Glutamatergic neuron (in vitro differentiated cells): Measurements from ENCODE around the gene LPIN3. TPM values are rescaled to one million over a fixed set of nuclear protein-coding genes. Genes with fewer than 3 reads are reported as not detected.

Experiments
- DNase-seq: peaks from one replicate; pipeline ENCODE4 v3.0.0; 2022
- H3K27ac Mint-ChIP-seq: one replicate; pipeline ENCODE4 v1.8.0; 2020; ENCODE audit warnings: mild to moderate bottlenecking, mixed read lengths, inconsistent platforms; ENCODE audit not compliant: unreplicated experiment
- H3K27me3 Mint-ChIP-seq: one replicate; pipeline ENCODE4 v1.8.0; 2020; ENCODE audit warnings: mild to moderate bottlenecking, moderate library complexity, mixed read lengths, inconsistent platforms; ENCODE audit not compliant: unreplicated experiment
- H3K36me3 Mint-ChIP-seq: one replicate; pipeline ENCODE4 v1.8.0; 2020; ENCODE audit warnings: mild to moderate bottlenecking, mixed read lengths, inconsistent platforms; ENCODE audit not compliant: unreplicated experiment
- H3K4me1 Mint-ChIP-seq: one replicate; pipeline ENCODE4 v1.8.0; 2020; ENCODE audit warnings: mild to moderate bottlenecking, low read depth, mixed read lengths, inconsistent platforms; ENCODE audit not compliant: unreplicated experiment
- H3K4me3 Mint-ChIP-seq: one replicate; pipeline ENCODE4 v1.8.0; 2020; ENCODE audit warnings: mild to moderate bottlenecking, mixed read lengths, inconsistent platforms; ENCODE audit not compliant: unreplicated experiment
- H3K9me3 Mint-ChIP-seq: one replicate; pipeline ENCODE4 v1.8.0; 2020; ENCODE audit warnings: mild to moderate bottlenecking, moderate library complexity, mixed read lengths, inconsistent platforms; ENCODE audit not compliant: unreplicated experiment
- total RNA-seq: library from RNA; stranded (reverse); fragmentation: NEBNext Ultra II Directional; extraction: Animal tissue kit (Norgen Biotek cat#: 25700); gene quantifications from one replicate; pipeline ENCODE4 v1.2.1, GENCODE V29; 2021; ENCODE audit not compliant: unreplicated experiment
- TF ChIP-seq, protein P1 (sequence below): fragments of 200-600 bp; sonication (generic); IDR thresholded peaks from one replicate; pipeline ENCODE4 v1.5.0; 2021; ENCODE audit not compliant: partially characterized antibody, unreplicated experiment

The LPIN3 gene
- total RNA-seq, 1 donor from 2014 or later: 5.9 TPM

DNA sequence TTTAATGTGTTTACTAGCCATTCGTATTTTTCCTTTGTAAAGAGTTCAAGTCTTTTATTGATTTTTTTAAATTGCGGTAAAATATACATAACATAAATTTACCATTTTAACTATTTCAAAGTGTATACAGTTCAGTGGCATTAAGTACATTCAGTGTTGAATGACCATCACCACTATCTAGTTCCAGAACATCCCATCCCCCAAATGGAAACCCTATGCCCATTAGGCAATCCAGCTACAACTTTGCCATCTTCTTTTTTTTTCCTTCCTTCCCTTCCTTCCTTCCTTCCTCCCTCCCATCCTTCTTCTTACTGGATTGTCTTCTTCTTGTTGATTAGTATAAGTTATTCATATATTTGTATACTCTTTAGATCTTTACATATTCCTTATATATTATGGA lies 8.6 kb downstream of the LPIN3 start:
- Mint-ChIP-seq H3K36me3 (no peaks in the 10 kb centered on the region), H3K4me3 (no peak overlapping the region), H3K27me3 (no peaks in the 10 kb centered on the region), H3K4me1 (no peaks in the 10 kb centered on the region), H3K27ac (no peak overlapping the region), H3K9me3 (peaks cover 1% of the 10 kb centered on the region)
- TF ChIP-seq, protein P1, sequence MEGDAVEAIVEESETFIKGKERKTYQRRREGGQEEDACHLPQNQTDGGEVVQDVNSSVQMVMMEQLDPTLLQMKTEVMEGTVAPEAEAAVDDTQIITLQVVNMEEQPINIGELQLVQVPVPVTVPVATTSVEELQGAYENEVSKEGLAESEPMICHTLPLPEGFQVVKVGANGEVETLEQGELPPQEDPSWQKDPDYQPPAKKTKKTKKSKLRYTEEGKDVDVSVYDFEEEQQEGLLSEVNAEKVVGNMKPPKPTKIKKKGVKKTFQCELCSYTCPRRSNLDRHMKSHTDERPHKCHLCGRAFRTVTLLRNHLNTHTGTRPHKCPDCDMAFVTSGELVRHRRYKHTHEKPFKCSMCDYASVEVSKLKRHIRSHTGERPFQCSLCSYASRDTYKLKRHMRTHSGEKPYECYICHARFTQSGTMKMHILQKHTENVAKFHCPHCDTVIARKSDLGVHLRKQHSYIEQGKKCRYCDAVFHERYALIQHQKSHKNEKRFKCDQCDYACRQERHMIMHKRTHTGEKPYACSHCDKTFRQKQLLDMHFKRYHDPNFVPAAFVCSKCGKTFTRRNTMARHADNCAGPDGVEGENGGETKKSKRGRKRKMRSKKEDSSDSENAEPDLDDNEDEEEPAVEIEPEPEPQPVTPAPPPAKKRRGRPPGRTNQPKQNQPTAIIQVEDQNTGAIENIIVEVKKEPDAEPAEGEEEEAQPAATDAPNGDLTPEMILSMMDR: no peak
- no peak for DNase-seq

DNA sequence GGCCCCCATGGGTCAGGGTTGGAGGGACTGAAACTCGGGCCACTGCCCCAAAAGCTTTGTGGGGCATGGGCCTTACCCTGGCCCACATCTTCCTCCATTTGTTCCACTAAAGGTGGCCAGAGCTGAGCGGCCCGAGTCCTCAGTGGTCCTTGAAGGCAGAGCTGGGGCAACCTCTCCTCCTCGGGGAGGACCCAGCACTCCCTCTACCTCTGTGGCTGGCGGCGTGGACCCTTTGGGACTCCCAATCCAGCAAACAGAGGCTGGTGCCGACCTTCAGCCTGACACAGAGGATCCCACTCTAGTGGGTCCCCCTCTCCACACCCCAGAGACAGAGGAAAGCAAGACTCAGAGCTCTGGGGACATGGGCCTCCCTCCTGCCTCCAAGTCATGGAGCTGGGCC lies 9.3 kb downstream of the LPIN3 start:
- DNase-seq: no peak
- Mint-ChIP-seq H3K9me3 (peaks cover 1% of the 10 kb centered on the region), H3K27ac (no peak overlapping the region), H3K27me3 (no peaks in the 10 kb centered on the region), H3K36me3 (no peaks in the 10 kb centered on the region), H3K4me3 (no peak overlapping the region), H3K4me1 (no peaks in the 10 kb centered on the region)
- TF ChIP-seq, protein P1: no peak

DNA sequence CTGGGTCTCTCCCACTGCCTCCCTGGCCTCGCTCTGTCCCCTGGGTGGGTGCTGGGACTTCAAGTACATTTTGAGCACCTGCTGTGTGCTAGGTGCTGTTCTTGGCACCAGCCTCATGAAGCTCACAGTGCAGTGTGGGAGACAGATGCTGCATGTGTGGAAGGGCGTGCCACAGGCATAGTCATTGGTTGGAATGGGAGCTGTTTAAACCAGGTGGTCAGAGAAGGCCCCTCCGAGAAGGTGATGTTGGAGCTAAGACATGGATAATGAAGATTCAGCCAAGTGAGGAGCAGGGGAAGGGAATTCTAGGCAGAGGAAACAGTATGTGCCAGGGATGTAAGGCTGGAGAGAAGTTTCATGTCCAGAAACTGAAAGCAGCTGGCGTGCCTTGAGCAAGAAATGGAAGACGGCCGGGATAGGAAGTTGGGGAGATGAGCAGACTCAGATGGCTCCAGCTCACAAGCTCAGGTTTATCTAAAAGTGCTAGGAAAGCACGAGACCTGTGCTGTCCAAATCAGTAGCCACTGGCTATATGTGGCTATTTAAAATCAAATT lies 9.9 kb downstream of the LPIN3 start:
- no peak for DNase-seq
- Mint-ChIP-seq H3K4me1 (no peaks in the 10 kb centered on the region), H3K27ac (no peak overlapping the region), H3K27me3 (no peaks in the 10 kb centered on the region), H3K36me3 (no peaks in the 10 kb centered on the region), H3K4me3 (no peak overlapping the region), H3K9me3 (peaks cover 1% of the 10 kb centered on the region)
- TF ChIP-seq, protein P1: no peak

DNA sequence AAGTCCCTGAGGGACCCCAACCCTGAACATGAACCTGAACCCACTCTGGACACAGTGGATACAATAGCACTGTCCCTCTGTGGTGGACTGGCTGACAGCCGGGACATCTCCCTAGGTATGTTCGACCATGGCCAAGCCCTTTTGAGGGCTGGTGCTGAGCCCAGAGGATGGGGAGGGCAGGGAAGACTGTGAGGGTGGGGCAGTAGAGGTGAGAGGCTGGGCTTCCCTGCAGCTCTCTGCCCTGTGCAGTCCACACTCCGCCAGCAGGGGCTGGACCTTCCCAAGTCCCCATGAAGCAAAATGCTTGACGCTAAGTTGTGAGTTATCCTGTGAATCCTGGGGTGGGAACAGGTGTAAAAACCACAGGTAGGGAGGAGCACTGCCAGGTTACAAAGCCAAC lies 11.5 kb downstream of the LPIN3 start:
- H3K9me3 Mint-ChIP-seq: no peaks in the 10 kb centered on the region
- no peak for DNase-seq
- TF ChIP-seq, protein P1: peak; percentile 45
- H3K4me1 Mint-ChIP-seq: no peaks in the 10 kb centered on the region
- no peak overlapping the region for H3K4me3 Mint-ChIP-seq
- H3K36me3 Mint-ChIP-seq: no peaks in the 10 kb centered on the region
- H3K27me3 Mint-ChIP-seq: no peaks in the 10 kb centered on the region
- H3K27ac Mint-ChIP-seq: no peak overlapping the region

DNA sequence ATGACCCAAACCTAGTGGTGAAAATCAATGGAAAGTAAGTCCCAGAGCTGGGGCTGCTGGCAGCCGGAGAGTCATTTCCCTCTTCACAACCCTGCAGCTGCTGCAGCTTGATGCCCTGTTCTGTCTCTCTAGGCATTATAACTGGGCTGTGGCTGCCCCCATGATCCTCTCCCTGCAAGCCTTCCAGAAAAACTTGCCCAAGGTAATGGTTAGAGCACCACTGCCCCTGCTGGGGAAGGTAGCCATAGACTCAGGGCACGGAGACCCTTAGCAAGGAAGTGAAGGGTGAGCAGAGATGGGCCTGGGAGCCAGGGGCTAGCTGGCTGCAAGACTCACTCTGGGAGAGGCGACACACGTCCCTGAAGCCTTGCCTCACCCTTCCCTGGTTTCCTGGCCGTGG lies 12.0 kb downstream of the LPIN3 start:
- H3K4me3 Mint-ChIP-seq: no peak overlapping the region
- no peak overlapping the region for H3K27ac Mint-ChIP-seq
- no peaks in the 10 kb centered on the region for H3K36me3 Mint-ChIP-seq
- DNase-seq: no peak
- no peaks in the 10 kb centered on the region for H3K9me3 Mint-ChIP-seq
- TF ChIP-seq, protein P1: no peak
- no peaks in the 10 kb centered on the region for H3K27me3 Mint-ChIP-seq
- H3K4me1 Mint-ChIP-seq: no peaks in the 10 kb centered on the region
